SW480 (cell line): ENCODE measurements around the gene STXBP1.
A peak's percentile ranks its signal among the peaks of the same experiment; 100 is the strongest.
"Not testable (repeated sequence)": the region's sequence is repeated elsewhere in the genome, so short reads cannot be mapped to it uniquely, and the experiment has no call there.

Experiments used
- DNase-seq: peaks from one replicate; pipeline ENCODE4 v3.0.0-alpha.2; 2016; ENCODE audit warnings: low spot score

Gene STXBP1

DNA sequence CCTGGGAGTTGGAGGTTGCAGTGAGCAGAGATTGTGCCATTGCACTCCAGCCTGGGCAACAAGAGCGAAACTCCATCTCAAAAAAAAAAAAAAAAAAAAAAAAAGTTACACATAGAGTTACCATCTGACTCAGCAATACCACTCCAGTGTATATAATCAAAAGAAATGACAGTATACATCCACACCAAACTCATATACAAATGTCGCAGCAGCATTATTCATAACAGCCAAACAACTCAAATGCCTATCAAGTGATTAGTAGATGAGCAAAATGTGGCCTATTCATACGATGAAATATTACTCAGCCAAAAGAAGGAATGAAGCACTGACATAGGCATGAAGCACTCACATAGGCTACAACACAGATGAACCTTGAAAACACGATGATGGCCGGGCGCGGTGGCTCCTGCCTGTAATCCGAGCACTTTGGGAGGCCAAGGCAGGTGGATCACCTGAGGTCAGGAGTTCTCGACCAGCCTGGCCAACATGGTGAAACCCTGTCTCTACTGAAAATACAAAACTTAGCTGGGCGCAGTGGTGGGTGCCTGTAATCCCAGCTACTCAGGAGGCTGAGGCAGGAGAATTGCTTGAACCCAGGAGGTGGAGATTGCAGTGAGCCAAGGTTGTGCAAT is 9.4 kb downstream of the STXBP1 start:
- DNase-seq = not testable (repeated sequence)

DNA sequence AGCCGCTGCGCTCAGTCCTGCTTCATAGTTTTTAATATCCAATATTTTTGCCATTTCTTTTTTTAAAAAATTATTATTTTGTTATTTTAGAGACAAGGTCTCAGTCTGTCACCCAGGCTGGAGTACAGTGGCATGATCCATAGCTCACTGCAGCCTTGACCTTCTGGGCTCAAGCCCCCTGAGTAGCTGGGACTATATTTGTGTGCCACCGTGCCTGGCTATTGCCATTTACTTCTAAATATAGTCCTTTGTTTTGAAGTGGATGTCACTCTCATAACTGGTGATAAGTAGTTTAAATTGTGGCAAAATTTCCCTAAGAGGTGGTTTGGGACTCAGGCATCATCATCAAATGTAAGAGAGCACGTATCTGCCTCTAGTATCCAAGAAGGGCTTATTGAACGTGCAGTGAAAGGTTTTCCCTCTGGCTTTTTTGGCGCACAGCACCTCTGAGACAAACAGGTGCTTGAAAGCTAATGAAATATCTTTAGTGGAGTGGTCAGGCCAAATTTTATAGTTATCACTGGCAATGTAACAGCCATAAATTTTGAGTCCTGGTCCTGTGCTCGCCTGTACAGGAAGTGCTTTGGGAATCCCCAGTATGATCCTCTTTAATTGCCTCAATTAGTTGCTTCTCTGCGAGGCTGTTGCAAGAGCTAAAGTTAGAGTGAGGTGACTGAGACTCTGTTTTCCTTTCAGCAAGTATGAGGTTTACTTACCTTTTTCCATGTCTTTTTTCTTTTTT is 14.8 kb downstream of the STXBP1 start:
- DNase-seq = no peak

GRCh38 chr9:127627494-127627855 is 15.4 kb downstream of the STXBP1 start:
- DNase-seq = no peak

DNA sequence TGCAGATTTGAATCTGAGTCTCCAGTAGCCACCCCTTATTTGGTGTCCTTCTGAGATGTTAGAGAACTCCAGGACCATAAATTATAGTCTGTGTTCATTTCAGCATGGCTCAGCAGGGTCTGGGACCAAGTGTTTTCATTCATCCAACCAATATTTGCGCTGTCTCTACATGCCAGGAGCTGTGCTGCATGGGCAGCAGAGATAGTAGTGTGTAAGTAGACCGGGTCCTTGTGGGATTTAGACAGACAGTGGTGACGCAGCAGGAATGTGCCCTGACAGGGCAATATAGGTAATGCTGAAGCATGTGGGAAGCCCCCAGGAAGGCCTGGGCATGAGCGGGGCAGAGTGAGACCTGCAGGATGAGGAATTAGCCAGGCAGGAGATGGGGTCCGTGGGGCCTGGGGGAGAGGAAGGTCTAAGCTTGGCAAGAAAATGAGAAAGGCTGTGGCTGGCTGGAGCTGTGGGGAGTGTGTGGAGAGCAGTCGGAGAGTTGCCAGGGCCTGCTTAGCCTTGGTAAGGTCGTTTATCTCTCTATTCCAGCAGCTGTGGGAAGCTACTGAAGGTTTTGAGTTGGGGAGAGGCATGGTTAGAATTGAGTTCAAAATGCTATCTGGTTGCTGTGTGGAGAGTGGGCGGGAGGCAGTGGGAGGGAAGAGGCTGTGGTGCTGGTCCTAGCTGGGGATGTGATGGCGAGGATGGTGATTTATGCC is 16.8 kb downstream of the STXBP1 start:
- no peak for DNase-seq

DNA sequence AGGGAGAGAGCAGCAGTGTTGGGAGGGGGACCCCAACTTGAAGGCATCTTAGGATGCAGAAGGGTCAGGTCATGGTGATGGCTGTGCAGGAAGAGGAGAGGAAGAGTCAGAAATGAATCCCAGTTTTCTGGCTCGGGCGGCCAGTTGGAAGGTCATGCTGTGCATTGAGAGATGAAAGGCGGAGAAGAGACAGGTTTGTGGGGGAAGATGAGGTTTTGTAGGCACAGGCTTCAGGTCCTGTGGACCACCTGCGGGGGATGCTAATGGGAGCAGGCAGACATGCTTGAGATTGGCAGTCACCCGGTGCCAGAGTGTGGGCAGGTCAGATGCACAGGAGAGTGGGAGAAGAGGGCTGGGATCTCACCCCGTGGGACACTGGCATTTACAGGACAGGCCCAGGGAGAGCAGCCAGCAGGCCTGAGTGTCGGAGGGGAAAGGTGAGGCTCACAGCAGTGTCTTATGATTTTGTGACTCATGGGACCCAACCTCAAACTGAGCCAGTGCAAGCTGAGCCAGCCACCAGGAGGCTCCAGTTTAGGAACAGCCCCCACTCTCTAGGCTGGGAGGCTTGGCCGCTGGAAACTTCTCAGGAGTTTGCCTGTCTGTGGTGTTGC is 17.5 kb downstream of the STXBP1 start:
- DNase-seq = no peak

GRCh38 chr9:127633216-127633862 is 21.3 kb downstream of the STXBP1 start:
- DNase-seq = no peak

DNA sequence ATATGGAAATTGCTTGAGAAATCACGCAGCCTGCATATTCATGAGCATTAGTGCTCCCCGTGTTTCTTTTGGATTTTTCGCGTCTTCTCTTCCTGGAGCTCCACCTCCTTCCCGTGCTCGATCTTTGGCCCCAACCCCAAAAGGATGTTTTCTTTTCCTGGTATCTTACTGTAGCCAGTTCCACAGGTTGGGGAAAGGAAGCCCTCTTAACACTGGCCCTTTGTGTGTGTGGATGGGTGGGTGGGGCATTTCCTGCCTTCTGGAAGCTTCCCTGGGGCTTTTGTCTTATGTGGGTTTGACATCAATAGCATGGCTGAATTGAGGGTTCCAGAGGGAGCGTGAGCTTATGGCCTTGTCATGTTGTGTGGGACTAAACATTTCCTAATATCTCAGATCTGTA is 21.9 kb downstream of the STXBP1 start:
- DNase-seq = peak; percentile 84

GRCh38 chr9:127634698-127635097 is 22.6 kb downstream of the STXBP1 start:
- DNase-seq = peak; percentile 30

DNA sequence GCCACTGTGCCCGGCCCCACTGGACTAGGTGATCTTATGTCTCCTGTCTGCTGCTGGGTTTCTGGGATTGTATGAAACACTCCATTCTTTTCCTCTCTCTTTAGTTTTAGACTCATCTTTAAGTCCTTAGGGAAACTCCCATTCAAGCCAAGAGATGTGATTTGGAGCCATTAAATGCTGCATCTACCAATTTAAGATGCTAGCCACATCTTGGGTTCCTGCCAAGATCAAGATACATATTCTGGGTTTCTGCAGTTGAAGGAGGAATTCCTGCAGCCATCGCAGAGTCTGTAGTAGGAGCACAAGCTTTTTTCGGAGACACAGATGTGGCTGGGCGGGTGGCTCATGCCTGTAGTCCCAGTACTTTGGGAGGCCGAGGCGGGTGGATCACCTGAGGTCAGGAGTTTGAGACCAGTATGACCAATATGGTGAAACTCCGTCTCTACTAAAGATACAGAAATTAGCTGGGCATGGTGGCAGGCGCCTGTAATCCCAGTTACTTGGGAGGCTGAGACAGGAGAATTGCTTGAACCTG is 23.2 kb downstream of the STXBP1 start:
- no peak for DNase-seq

GRCh38 chr9:127637322-127637847 is 25.3 kb downstream of the STXBP1 start:
- peak; percentile 39 for DNase-seq

DNA sequence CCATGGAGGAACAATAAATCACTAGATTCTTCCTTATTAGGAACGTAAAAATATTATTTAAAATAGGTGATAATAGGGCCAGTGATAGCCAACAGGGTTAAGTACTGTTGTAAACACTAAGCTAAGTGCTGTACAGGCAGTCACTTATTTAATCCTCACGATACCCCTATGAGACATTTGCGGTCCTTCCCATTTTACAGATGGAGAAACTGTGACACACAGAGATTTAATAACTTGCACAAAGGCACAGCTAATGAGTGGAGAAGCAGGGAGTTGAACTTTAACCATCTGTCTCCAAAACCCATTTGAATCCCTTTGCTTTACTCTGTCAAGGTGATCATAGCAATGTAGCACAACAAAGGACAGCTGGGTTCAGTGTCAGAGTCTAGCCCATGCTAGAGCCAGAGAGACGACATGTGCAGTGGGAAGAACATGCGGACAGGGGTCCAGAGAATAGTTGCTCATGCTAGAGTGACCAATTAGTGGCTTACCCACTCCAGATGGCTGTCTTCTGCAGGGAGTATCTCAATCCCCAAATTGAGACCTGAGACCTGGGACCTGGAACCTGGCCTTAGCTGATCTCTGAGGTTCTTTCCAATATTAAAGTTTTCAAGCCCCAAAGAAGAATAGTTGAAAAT is 28.9 kb downstream of the STXBP1 start:
- no peak for DNase-seq

DNA sequence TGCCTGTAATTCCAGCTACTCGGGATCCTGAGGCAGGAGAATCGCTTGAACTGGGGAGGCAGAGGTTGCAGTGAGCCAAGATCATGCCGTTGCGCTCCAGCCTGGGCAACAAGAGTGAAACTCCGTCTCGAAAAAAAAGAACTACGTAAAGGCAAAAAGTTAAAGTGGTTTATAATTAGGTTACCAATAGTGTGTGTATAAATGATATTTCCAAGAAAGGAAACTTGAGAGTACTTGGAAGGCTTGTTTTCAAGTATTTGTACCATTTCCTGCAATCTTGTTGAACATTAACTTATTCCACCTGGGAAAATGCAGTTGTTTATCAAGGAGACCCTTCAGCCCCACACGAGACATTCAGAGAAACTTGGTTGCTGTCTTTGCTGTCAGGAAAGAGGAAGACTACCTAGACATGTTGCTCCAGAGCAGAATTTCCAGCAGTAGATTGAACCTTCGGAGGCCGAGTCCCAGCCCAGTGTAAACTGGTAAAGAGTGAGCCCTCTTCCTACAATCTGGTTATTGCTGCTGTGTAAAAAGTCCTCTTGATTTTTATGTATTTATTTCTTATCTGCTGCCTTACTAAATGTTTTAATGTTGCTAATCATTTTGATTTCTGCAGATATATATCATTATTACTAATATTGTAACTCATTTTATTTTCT is 30.1 kb downstream of the STXBP1 start:
- no peak for DNase-seq

GRCh38 chr9:127644146-127644827 is 32.2 kb downstream of the STXBP1 start:
- no peak for DNase-seq

- no peak for DNase-seq
Observed at GRCh38 chr9:127644943-127645342, 32.9 kb downstream of the STXBP1 start.

DNA sequence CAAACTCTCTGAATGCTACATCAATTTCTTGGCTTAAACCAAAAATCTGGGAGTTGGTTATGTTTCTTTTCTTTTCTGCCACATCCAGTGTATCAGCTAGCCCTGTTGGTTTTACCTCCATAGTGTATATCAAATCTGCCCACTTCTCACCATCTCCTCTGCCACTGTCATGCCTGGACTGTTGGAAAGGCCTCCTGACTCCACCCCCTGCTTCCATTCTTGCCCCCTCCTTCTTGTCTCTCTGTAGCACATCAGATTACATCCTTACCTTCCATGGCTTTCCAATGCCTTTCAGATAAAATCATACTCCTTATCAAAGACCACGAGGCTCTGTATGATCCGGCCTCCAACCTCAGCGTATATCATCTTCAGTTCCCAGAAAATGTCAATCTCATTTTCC is 35.4 kb downstream of the STXBP1 start:
- DNase-seq = no peak

- no peak for DNase-seq
Observed at GRCh38 chr9:127650518-127650917, 38.4 kb downstream of the STXBP1 start.

DNA sequence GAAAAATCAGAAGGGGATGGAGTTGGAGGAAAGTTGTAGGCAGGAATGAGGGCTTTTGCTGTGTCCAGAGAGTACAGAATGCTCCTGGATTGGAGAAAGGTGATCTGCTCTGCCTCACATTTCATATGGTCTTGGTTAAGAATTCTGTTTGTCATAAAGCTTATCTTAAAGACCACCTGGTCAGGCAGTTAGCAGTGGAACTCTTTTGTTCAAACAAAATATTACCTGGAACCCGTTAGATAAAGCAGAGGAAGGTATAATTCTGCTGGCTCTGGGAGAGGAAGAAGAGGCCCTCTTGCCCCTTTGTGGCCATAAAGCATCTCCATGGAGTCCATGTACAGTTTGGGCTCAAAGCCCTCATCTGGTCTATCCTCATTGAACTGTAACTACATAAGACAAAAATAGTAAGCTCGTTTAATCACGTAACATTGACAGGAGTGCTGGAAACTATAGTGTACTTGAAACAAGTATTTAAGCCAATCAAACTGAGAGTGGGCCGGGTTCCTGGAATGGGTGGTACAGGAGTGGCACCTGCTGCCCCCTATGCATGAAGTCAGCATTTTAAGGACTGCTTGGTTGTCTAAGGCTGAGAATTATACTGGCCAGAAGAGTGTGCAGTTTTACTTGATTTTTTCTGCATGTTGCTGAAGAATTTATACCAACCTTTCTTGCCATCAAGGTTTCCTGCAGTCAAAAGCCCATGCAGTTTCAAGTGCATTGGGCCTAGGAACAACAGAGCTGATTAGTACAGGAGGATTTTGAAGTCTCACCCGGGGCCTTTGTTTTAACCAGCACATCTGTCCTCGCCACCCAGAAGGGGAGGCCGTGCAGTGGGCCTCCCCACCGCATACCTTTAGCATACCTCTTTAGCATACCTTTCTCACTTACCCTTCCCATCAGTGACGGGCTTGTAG is 39.9 kb downstream of the STXBP1 start:
- DNase-seq = no peak

GRCh38 chr9:127652733-127653132 is 40.7 kb downstream of the STXBP1 start:
- DNase-seq = no peak

GRCh38 chr9:127654619-127655018 is 42.5 kb downstream of the STXBP1 start:
- DNase-seq = no peak
